Caki2 (cell line): ENCODE measurements around the gene ROBO4. TPM values are rescaled to one million over a fixed set of nuclear protein-coding genes. Genes with fewer than 3 reads are reported as not detected.

Experiments
- DNase-seq: peaks from one replicate; pipeline ENCODE4 v3.0.0-alpha.2; 2015; ENCODE audit warnings: low read depth
- in situ Hi-C: cut with HindIII; loops from 2 replicates; pipeline ENCODE4 v1.10.0; 2016; ENCODE audit warnings: low sequenced_read_pairs, low pct_unique_long_range_greater_than_20kb, mixed read lengths
- total RNA-seq: library from RNA; depleted of rRNA; stranded (reverse); fragments of >200 nt; shearing (Covaris generic); gene quantifications from 2 replicates; pipeline ENCODE4 v1.2.3, GENCODE V29; 2014; ENCODE audit warnings: low replicate concordance

The ROBO4 gene
- total RNA-seq, 1 experiment from 2014 or later: not detected

- in situ Hi-C loops: no loop called here
These were observed 31.5 kb downstream of the ROBO4 start for GRCh38 chr11:124865902-124866851.

GRCh38 chr11:124865181-124865901 lies 32.3 kb downstream of the ROBO4 start, which contains the start of gene ROBO3:
Gene ROBO3, plus strand, starts transcription at chr11:124865432. Its CDS starts 146 bp downstream, at chr11:124865578.
- in situ Hi-C loops: no loop called here

More at GRCh38 chr11:124865902-124866851, 31.5 kb downstream of the ROBO4 start:
- DNase-seq: peak; percentile 20

GRCh38 chr11:124864892-124865180 lies 32.8 kb downstream of the ROBO4 start:
- in situ Hi-C loops: no loop called here
- no peak for DNase-seq

More at GRCh38 chr11:124865181-124865901, 32.3 kb downstream of the ROBO4 start, which contains the start of gene ROBO3:
- DNase-seq: no peak

GRCh38 chr11:124864176-124864891 lies 33.3 kb downstream of the ROBO4 start:
- no peak for DNase-seq
- in situ Hi-C loops: no loop called here

GRCh38 chr11:124863826-124864165 lies 33.9 kb downstream of the ROBO4 start:
- in situ Hi-C loops: no loop called here
- DNase-seq: no peak

- in situ Hi-C loops: no loop called here
- DNase-seq: no peak
These were observed 34.4 kb downstream of the ROBO4 start for GRCh38 chr11:124863137-124863825.

- DNase-seq: no peak
- in situ Hi-C loops: no loop called here
These were observed 36.0 kb downstream of the ROBO4 start for GRCh38 chr11:124861670-124862069.

GRCh38 chr11:124859171-124859570 lies 38.5 kb downstream of the ROBO4 start:
- in situ Hi-C loops: no loop called here
- no peak for DNase-seq

GRCh38 chr11:124846070-124846673 lies 51.5 kb downstream of the ROBO4 start:
- in situ Hi-C loops: no loop called here
- no peak for DNase-seq

- no peak for DNase-seq
- in situ Hi-C loops: no loop called here
These were observed 53.0 kb downstream of the ROBO4 start for GRCh38 chr11:124844664-124845079.

- DNase-seq: no peak
- in situ Hi-C loops: no loop called here
These were observed 54.1 kb downstream of the ROBO4 start for GRCh38 chr11:124843616-124843910.

GRCh38 chr11:124842305-124842704 lies 55.4 kb downstream of the ROBO4 start:
- no peak for DNase-seq
- in situ Hi-C loops: no loop called here

GRCh38 chr11:124841840-124842239 lies 55.8 kb downstream of the ROBO4 start:
- in situ Hi-C loops: no loop called here

GRCh38 chr11:124841201-124841600 lies 56.5 kb downstream of the ROBO4 start:
- in situ Hi-C loops: no loop called here
- DNase-seq: no peak

More at GRCh38 chr11:124841840-124842239, 55.8 kb downstream of the ROBO4 start:
- DNase-seq: no peak

- no peak for DNase-seq
- in situ Hi-C loops: no loop called here
These were observed 57.0 kb downstream of the ROBO4 start for GRCh38 chr11:124840666-124841065.

- DNase-seq: no peak
- in situ Hi-C loops: no loop called here
These were observed 57.6 kb downstream of the ROBO4 start for GRCh38 chr11:124839972-124840621.

- in situ Hi-C loops: no loop called here
- no peak for DNase-seq
These were observed 58.3 kb downstream of the ROBO4 start for GRCh38 chr11:124839128-124839971.
